ENCODE measurements around the gene VPS39. TPM values are rescaled to one million over a fixed set of nuclear protein-coding genes. Genes with fewer than 3 reads are reported as not detected.

Gene VPS39
- total and polyA plus RNA-seq, 2 of the 13 experiments (the other 11 are each of a cell fraction or from before 2014, with no cell fraction given) = 22.9 to 32.0 TPM

DNA sequence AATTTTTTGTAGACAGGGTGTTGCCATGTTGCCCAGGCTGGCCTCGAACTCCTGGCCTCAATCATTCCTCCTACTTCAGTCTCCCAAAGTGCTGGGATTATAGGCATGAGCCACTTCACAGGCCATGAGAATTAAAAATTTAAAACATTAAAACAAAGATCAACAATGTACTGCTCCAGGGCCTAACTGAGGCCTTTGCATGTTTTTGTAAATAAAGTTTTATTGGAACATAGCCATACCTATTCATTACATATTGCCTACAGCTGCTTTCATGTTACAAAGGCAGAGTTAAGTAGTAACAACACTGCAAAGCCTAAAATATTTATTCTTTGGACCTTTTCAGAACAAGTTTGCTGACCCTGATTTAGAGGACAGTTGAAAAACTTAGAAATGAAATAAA, 9.6 kb downstream of the VPS39 start:
- H2AFZ ChIP-seq (ENCODE audit: low read length) = no peak overlapping the region
- H3K9me3 ChIP-seq (ENCODE audit: low read length) = no peaks in the 10 kb centered on the region
- H3K36me3 ChIP-seq (replicated peaks in 1 of 2; ENCODE audit: control insufficient read depth in 1 of 2, insufficient read depth in 2 of 2, low read length in 2 of 2) = no peaks in the 10 kb centered on the region; a peak in 1 of 5 replicates
- H3K9ac ChIP-seq (ENCODE audit: insufficient read depth, low read depth, low read length) = no peak overlapping the region
- H4K20me1 ChIP-seq (ENCODE audit: insufficient read depth, low read length) = no peaks in the 10 kb centered on the region
- no TSS peak for BruUV-seq (replicated peaks)
- in situ Hi-C loops (cut with HindIII; ENCODE audit: extremely low pct_ligation_motif_present, low pct_unique_long_range_greater_than_20kb) (no loop called here), intact Hi-C loops (cut with micrococcal nuclease; ENCODE audit: unreplicated experiment) (no loop called here)
- no peak overlapping the region for H3K4me2 ChIP-seq (ENCODE audit: low read depth, low read length)
- CTCF ChIA-PET (ENCODE audit: low intra/inter-chr PET ratio, low total read pairs) = no interaction called here
- DNase-seq (ENCODE audit: low spot score) (no peak), FAIRE-seq (no peak), ATAC-seq (no peak)
- peaks cover 16% of the 10 kb centered on the region for H3K4me1 ChIP-seq (ENCODE audit: insufficient read depth, low read length)
- H3K27me3 ChIP-seq (ENCODE audit: control insufficient read depth in 1 of 2, insufficient read depth in 2 of 2, low read length in 2 of 2) = no peaks in the 10 kb centered on the region
- TF ChIP-seq, protein P1, sequence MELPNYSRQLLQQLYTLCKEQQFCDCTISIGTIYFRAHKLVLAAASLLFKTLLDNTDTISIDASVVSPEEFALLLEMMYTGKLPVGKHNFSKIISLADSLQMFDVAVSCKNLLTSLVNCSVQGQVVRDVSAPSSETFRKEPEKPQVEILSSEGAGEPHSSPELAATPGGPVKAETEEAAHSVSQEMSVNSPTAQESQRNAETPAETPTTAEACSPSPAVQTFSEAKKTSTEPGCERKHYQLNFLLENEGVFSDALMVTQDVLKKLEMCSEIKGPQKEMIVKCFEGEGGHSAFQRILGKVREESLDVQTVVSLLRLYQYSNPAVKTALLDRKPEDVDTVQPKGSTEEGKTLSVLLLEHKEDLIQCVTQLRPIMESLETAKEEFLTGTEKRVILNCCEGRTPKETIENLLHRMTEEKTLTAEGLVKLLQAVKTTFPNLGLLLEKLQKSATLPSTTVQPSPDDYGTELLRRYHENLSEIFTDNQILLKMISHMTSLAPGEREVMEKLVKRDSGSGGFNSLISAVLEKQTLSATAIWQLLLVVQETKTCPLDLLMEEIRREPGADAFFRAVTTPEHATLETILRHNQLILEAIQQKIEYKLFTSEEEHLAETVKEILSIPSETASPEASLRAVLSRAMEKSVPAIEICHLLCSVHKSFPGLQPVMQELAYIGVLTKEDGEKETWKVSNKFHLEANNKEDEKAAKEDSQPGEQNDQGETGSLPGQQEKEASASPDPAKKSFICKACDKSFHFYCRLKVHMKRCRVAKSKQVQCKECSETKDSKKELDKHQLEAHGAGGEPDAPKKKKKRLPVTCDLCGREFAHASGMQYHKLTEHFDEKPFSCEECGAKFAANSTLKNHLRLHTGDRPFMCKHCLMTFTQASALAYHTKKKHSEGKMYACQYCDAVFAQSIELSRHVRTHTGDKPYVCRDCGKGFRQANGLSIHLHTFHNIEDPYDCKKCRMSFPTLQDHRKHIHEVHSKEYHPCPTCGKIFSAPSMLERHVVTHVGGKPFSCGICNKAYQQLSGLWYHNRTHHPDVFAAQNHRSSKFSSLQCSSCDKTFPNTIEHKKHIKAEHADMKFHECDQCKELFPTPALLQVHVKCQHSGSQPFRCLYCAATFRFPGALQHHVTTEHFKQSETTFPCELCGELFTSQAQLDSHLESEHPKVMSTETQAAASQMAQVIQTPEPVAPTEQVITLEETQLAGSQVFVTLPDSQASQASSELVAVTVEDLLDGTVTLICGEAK (IDR thresholded peaks at IDR 0.05) = 0 out of 2 replicates have a peak, but pooled peaks have one; percentile 12
- TF ChIP-seq, protein P1 (CRISPR knock-in tag; IDR thresholded peaks at IDR 0.05) = peak; percentile 83
- no peak for TF ChIP-seq ZNF713 (CRISPR knock-in tag; IDR thresholded peaks at IDR 0.05)
- no peak for TF ChIP-seq ZNF12 (CRISPR knock-in tag; IDR thresholded peaks at IDR 0.05)
- TF ChIP-seq ZNF614 (CRISPR knock-in tag; IDR thresholded peaks at IDR 0.05; ENCODE audit: borderline replicate concordance) = no peak
- H3K79me2 ChIP-seq (ENCODE audit: insufficient read depth, low read length) = no peaks in the 10 kb centered on the region
- no peak overlapping the region for H3K27ac ChIP-seq (ENCODE audit: extremely low read length, insufficient read depth, low read length)
- H3K4me3 ChIP-seq (replicated peaks in 1 of 3; ENCODE audit: insufficient read depth in 1 of 3, low read depth in 2 of 3, low read length in 3 of 3) = no peak overlapping the region
- WGBS (ENCODE audit: low lambda C conversion rate) = 100% methylated on average over 1 of the region's 1 CpG
- POLR2A ChIA-PET = interaction anchor here (1.6 kb wide), 1 partner anchor 75 kb away, joined by 3 read pairs; the partner anchor contains the start of genes GANC and TMEM87A

Measured in HepG2 (cell line).